ENCODE results near the gene KLHL29. TPM values are rescaled to one million over a fixed set of nuclear protein-coding genes. Genes with fewer than 3 reads are reported as not detected.

Gene KLHL29
- total RNA-seq, 1 donor from 2014 or later = 5.0 TPM

DNA sequence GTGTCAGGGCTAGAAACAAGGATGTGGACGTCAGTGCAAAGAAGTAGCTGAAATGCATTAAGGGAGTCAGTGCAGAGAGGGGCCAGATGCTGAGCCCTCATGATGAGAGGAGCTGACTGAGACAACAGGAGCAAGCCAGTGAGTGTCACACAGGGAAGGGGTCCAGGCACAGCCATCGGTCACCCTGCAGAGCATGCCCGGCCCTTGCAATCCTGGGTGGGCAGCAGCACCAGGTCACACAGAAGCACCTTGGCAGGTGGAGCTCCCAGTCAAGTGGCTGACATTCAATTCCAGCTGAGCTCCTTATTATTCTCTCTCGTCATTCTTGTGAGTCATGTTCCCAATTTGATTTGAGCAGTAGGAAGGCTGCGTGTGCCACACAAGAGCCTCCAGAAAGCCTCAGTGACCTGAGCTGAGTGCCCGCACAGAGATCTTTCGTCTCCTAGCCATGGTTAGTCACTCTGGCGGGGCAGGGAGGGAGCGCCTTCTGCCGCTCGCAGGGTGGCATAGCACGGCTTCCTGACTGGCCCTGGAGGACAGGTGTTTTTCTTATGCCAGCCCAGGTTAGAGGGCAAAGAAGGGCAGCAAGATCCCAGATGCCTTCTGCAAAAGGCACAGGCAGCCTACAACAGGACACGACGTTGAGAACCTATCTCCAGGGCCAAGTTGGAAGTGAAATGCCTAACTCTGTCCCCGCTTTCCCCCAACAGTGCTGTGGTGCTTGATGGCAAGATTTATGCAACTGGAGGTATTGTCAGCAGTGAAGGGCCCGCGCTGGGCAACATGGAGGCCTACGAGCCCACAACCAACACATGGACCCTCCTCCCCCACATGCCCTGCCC, 321.0 kb downstream of the KLHL29 start:
- Mint-ChIP-seq H3K27me3 (ENCODE audit: unreplicated experiment) (no peaks in the 10 kb centered on the region), H3K4me3 (ENCODE audit: unreplicated experiment) (no peak overlapping the region), H3K36me3 (ENCODE audit: unreplicated experiment) (peaks cover 28% of the 10 kb centered on the region), H3K27ac (ENCODE audit: unreplicated experiment) (no peak overlapping the region), H3K9me3 (ENCODE audit: unreplicated experiment) (no peaks in the 10 kb centered on the region), H3K4me1 (ENCODE audit: unreplicated experiment) (peaks cover 3% of the 10 kb centered on the region)
- TF ChIP-seq, protein P1, sequence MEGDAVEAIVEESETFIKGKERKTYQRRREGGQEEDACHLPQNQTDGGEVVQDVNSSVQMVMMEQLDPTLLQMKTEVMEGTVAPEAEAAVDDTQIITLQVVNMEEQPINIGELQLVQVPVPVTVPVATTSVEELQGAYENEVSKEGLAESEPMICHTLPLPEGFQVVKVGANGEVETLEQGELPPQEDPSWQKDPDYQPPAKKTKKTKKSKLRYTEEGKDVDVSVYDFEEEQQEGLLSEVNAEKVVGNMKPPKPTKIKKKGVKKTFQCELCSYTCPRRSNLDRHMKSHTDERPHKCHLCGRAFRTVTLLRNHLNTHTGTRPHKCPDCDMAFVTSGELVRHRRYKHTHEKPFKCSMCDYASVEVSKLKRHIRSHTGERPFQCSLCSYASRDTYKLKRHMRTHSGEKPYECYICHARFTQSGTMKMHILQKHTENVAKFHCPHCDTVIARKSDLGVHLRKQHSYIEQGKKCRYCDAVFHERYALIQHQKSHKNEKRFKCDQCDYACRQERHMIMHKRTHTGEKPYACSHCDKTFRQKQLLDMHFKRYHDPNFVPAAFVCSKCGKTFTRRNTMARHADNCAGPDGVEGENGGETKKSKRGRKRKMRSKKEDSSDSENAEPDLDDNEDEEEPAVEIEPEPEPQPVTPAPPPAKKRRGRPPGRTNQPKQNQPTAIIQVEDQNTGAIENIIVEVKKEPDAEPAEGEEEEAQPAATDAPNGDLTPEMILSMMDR (IDR thresholded peaks at IDR 0.05) = no peak
- DNase-seq (ENCODE audit: extremely low spot score, unreplicated experiment) = no peak

DNA sequence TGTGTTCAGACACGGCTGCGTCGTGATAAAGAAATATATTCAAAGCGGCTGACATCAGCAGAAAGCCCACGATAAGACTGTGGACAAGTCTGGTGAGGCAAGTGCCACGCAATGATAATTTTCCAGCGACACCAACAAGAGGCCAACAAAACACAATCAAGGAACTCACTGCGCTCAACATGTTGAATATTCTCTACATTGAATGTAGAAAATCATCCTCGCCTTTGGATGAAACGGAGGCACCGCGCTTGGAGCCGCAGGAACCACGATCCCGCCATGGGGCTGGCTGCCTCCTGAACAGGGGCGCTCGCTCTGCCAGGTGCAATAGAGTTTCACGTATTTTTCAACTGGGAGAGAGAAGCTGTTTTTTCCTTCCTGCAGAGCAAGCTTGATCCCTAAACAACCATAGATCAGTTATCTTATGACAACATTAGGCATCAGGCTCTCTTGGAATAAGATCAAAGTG, 321.7 kb downstream of the KLHL29 start:
- Mint-ChIP-seq H3K9me3 (ENCODE audit: unreplicated experiment) (no peaks in the 10 kb centered on the region), H3K4me3 (ENCODE audit: unreplicated experiment) (no peak overlapping the region), H3K27me3 (ENCODE audit: unreplicated experiment) (no peaks in the 10 kb centered on the region), H3K4me1 (ENCODE audit: unreplicated experiment) (peaks cover 4% of the 10 kb centered on the region), H3K36me3 (ENCODE audit: unreplicated experiment) (peaks cover 25% of the 10 kb centered on the region), H3K27ac (ENCODE audit: unreplicated experiment) (no peak overlapping the region)
- DNase-seq (ENCODE audit: extremely low spot score, unreplicated experiment) = no peak
- TF ChIP-seq, protein P1 (IDR thresholded peaks at IDR 0.05) = no peak

DNA sequence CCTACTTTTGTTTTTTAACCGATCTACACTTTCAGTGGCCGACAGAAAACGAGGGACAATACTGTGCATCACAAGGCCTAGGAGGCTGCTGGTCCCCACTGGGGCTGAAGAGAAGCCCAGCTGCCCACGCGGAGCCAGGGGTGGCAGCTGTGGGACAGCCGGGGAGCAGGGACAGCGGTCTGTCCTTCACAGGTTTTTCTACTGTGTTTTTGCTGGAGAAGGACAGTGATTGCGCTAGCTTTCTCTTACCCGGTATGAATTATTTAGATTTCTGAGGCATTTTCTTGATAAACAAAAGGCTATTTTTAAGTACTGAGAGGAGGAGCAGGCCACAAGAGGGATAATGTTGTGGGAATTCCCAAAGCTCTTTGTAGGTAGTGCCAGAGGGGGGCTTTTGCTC, 322.1 kb downstream of the KLHL29 start:
- Mint-ChIP-seq H3K4me1 (ENCODE audit: unreplicated experiment) (peaks cover 9% of the 10 kb centered on the region), H3K27ac (ENCODE audit: unreplicated experiment) (no peak overlapping the region), H3K4me3 (ENCODE audit: unreplicated experiment) (no peak overlapping the region), H3K27me3 (ENCODE audit: unreplicated experiment) (no peaks in the 10 kb centered on the region), H3K9me3 (ENCODE audit: unreplicated experiment) (no peaks in the 10 kb centered on the region), H3K36me3 (ENCODE audit: unreplicated experiment) (peaks cover 25% of the 10 kb centered on the region)
- TF ChIP-seq, protein P1 (IDR thresholded peaks at IDR 0.05) = no peak
- no peak for DNase-seq (ENCODE audit: extremely low spot score, unreplicated experiment)

DNA sequence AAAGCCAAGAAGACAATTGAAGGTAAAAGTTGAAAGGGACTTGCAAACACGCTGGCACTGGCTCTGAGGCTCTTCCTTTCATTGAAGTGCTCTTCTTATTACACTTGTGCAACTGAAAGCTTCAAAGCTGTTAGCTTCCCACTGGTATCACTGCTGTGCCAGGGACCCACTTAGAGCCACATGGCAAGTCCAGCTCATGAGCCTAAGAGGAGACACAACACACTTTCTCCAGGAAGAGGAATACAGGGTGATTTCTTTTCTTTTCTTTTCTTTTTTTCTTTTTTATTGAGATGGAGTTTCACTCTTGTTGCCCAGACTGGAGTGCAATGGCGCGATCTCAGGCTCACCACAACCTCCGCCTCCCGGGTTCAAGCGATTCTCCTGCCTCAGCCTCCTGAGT, 323.8 kb downstream of the KLHL29 start:
- no peak overlapping the region for H3K27ac Mint-ChIP-seq (ENCODE audit: unreplicated experiment)
- no peaks in the 10 kb centered on the region for H3K27me3 Mint-ChIP-seq (ENCODE audit: unreplicated experiment)
- H3K9me3 Mint-ChIP-seq (ENCODE audit: unreplicated experiment) = no peaks in the 10 kb centered on the region
- no peak overlapping the region for H3K4me3 Mint-ChIP-seq (ENCODE audit: unreplicated experiment)
- peaks cover 22% of the 10 kb centered on the region for H3K36me3 Mint-ChIP-seq (ENCODE audit: unreplicated experiment)
- no peak for DNase-seq (ENCODE audit: extremely low spot score, unreplicated experiment)
- peaks cover 23% of the 10 kb centered on the region for H3K4me1 Mint-ChIP-seq (ENCODE audit: unreplicated experiment)
- TF ChIP-seq, protein P1 (IDR thresholded peaks at IDR 0.05) = no peak

DNA sequence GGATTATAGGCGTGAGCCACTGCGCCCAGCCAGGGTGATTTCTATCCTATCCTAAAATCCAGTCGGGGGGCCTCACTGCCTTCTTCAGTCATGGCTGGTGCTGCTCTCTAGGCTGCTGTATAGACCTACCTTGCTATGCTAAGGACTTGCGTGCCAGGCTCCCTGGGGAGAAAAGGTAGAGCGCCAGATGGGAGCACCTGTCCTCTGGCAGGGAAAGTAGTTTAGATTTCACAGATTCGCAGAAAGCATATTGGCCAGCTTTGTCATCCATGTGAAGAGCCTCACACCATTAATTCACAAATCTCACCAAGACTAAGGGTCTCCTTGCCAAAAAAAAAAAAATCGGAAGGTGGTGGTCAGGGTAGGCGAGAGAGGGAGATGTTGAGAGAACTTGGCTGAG, 324.3 kb downstream of the KLHL29 start:
- H3K4me3 Mint-ChIP-seq (ENCODE audit: unreplicated experiment) = no peak overlapping the region
- DNase-seq (ENCODE audit: extremely low spot score, unreplicated experiment) = no peak
- H3K36me3 Mint-ChIP-seq (ENCODE audit: unreplicated experiment) = peaks cover 22% of the 10 kb centered on the region
- peaks cover 23% of the 10 kb centered on the region for H3K4me1 Mint-ChIP-seq (ENCODE audit: unreplicated experiment)
- no peak overlapping the region for H3K27ac Mint-ChIP-seq (ENCODE audit: unreplicated experiment)
- H3K9me3 Mint-ChIP-seq (ENCODE audit: unreplicated experiment) = no peaks in the 10 kb centered on the region
- H3K27me3 Mint-ChIP-seq (ENCODE audit: unreplicated experiment) = no peaks in the 10 kb centered on the region
- TF ChIP-seq, protein P1 (IDR thresholded peaks at IDR 0.05) = no peak
